Loucy (cell line): Measurements from ENCODE around the gene LTB4R.

Experiments used
- H2AFZ ChIP-seq: fragments of 200-600 bp; sonication (generic); 2 replicates; pipeline ENCODE4 v1.6.0; 2016; ENCODE audit warnings: antibody characterized with exemption, mild to moderate bottlenecking, low read length, moderate library complexity
- H3F3A ChIP-seq: fragments of 200-600 bp; 2 replicates; pipeline ENCODE4 v1.6.0; 2016; ENCODE audit warnings: antibody characterized with exemption, low read depth, mild to moderate bottlenecking
- H3K27me3 ChIP-seq: fragments of 200-600 bp; sonication (generic); 2 replicates; pipeline ENCODE4 v1.6.1; 2014; ENCODE audit warnings: low read length, mild to moderate bottlenecking; ENCODE audit not compliant: insufficient read depth, poor library complexity, severe bottlenecking
- H3K36me3 ChIP-seq: fragments of 200-600 bp; sonication (generic); 2 replicates; pipeline ENCODE4 v1.6.1; 2016; ENCODE audit warnings: low read length; ENCODE audit not compliant: insufficient read depth
- H3K4me1 ChIP-seq: fragments of 200-600 bp; sonication (generic); 2 replicates; pipeline ENCODE4 v1.5.1; 2014; ENCODE audit warnings: low read length, mild to moderate bottlenecking; ENCODE audit not compliant: insufficient read depth, poor library complexity, severe bottlenecking
- H3K4me2 ChIP-seq: fragments of 200-600 bp; sonication (generic); 2 replicates; pipeline ENCODE4 v1.6.0; 2014; ENCODE audit warnings: antibody characterized with exemption, low read length, low read depth, mild to moderate bottlenecking; ENCODE audit not compliant: poor library complexity, severe bottlenecking
- H3K4me3 ChIP-seq: fragments of 200-600 bp; sonication (generic); 2 replicates; pipeline ENCODE4 v1.5.1; 2014; ENCODE audit warnings: low read length, mild to moderate bottlenecking, mixed read lengths; ENCODE audit not compliant: poor library complexity, severe bottlenecking
- H3K79me2 ChIP-seq: fragments of 200-600 bp; sonication (generic); 2 replicates; pipeline ENCODE4 v1.6.1; 2014; ENCODE audit warnings: low read length; ENCODE audit not compliant: insufficient read depth
- H3K9ac ChIP-seq: fragments of 200-600 bp; sonication (generic); 2 replicates; pipeline ENCODE4 v1.6.0; 2014; ENCODE audit warnings: mild to moderate bottlenecking, low read depth, low read length, moderate library complexity; ENCODE audit not compliant: poor library complexity, severe bottlenecking
- H3K9me2 ChIP-seq: fragments of 200-600 bp; sonication (generic); replicated peaks from 2 replicates; pipeline ENCODE4 v1.6.1; 2016; ENCODE audit warnings: low read depth, low read length, mixed read lengths
- H3K9me3 ChIP-seq: fragments of 200-600 bp; sonication (generic); 2 replicates; pipeline ENCODE4 v1.6.1; 2014; ENCODE audit warnings: mild to moderate bottlenecking, antibody characterized with exemption, low read length, low read depth; ENCODE audit not compliant: insufficient read depth
- H4K20me1 ChIP-seq: fragments of 200-600 bp; sonication (generic); 2 replicates; pipeline ENCODE4 v1.6.0; 2014; ENCODE audit warnings: antibody characterized with exemption, low read length, mild to moderate bottlenecking; ENCODE audit not compliant: insufficient read depth, poor library complexity, severe bottlenecking
- CTCF ChIP-seq: fragments of 200-600 bp; sonication (generic); conservative IDR thresholded peaks from 2 replicates; pipeline ENCODE4 v1.5.1; 2014; ENCODE audit warnings: mild to moderate bottlenecking, antibody characterized with exemption, low read length
- EZH2phosphoT487 ChIP-seq: fragments of 200-600 bp; IDR thresholded peaks from 2 replicates; pipeline ENCODE4 v1.6.1; 2018; ENCODE audit warnings: antibody characterized with exemption, mild to moderate bottlenecking, moderate library complexity, borderline replicate concordance

The LTB4R gene

GRCh38 chr14:24337144-24337823 is 26.0 kb downstream of the LTB4R start:
- Histone ChIP-seq H3F3A (no peaks in the 10 kb centered on the region), H3K9me3 (no peaks in the 10 kb centered on the region), H3K36me3 (no peaks in the 10 kb centered on the region), H3K27me3 (no peaks in the 10 kb centered on the region), H3K9ac (peak overlapping the region; percentile 77), H3K79me2 (peaks cover 6% of the 10 kb centered on the region; the same call in 1 of the 2 replicates), H2AFZ (no peak overlapping the region), H3K4me1 (peaks cover 50% of the 10 kb centered on the region), H4K20me1 (no peaks in the 10 kb centered on the region), H3K4me3 (no peak overlapping the region), H3K4me2 (peak overlapping the region; percentile 72), H3K9me2 (no peaks in the 10 kb centered on the region)
- TF ChIP-seq CTCF (no peak), EZH2phosphoT487 (no peak)

- Histone ChIP-seq H3K9me2 (no peaks in the 10 kb centered on the region), H3F3A (no peaks in the 10 kb centered on the region), H3K27me3 (no peaks in the 10 kb centered on the region), H3K4me3 (no peak overlapping the region), H3K79me2 (peaks cover 6% of the 10 kb centered on the region; the same call in 1 of the 2 replicates), H3K36me3 (no peaks in the 10 kb centered on the region), H3K4me2 (peak overlapping the region; percentile 72), H3K4me1 (peaks cover 48% of the 10 kb centered on the region), H3K9ac (peak overlapping the region; percentile 77), H2AFZ (no peak overlapping the region), H3K9me3 (no peaks in the 10 kb centered on the region), H4K20me1 (no peaks in the 10 kb centered on the region)
- no peak for TF ChIP-seq EZH2phosphoT487
- no peak for TF ChIP-seq CTCF
Measured at GRCh38 chr14:24337824-24338175, 26.5 kb downstream of the LTB4R start.

- Histone ChIP-seq H3K4me2 (peak overlapping the region; percentile 72), H2AFZ (no peak overlapping the region), H3K79me2 (peaks cover 6% of the 10 kb centered on the region; the same call in 1 of the 2 replicates), H3K27me3 (no peaks in the 10 kb centered on the region), H3K4me3 (peak overlapping the region; percentile 77), H3K9me3 (no peaks in the 10 kb centered on the region), H3K4me1 (peaks cover 46% of the 10 kb centered on the region), H3K36me3 (no peaks in the 10 kb centered on the region), H3F3A (no peaks in the 10 kb centered on the region), H3K9ac (peak overlapping the region; percentile 77), H3K9me2 (no peaks in the 10 kb centered on the region), H4K20me1 (no peaks in the 10 kb centered on the region)
- no peak for TF ChIP-seq EZH2phosphoT487
- no peak for TF ChIP-seq CTCF
Measured at GRCh38 chr14:24338843-24339242, 27.5 kb downstream of the LTB4R start.
